Measurements from ENCODE around the gene INSR. TPM values are rescaled to one million over a fixed set of nuclear protein-coding genes. Genes with fewer than 3 reads are reported as not detected.

Gene INSR
- total and polyA plus RNA-seq, 4 experiments from 2014 or later, result 0.06 to 2.2 (median 0.69) TPM

GRCh38 chr19:7257148-7258040 lies 36.8 kb downstream of the INSR start:
- Mint-ChIP-seq H3K4me1 (no peaks in the 10 kb centered on the region), H3K9me3 (no peaks in the 10 kb centered on the region), H3K36me3 (no peaks in the 10 kb centered on the region), H3K27me3 (no peaks in the 10 kb centered on the region), H3K4me3 (no peak overlapping the region), H3K27ac (no peak overlapping the region)
- Histone ChIP-seq H3K4me3 (ENCODE audit: low read length in 2 of 2) (no peak overlapping the region), H3K4me1 (ENCODE audit: insufficient read depth, low read length) (no peaks in the 10 kb centered on the region), H3K36me3 (ENCODE audit: insufficient read depth, low read length) (no peaks in the 10 kb centered on the region), H3K9me3 (ENCODE audit: control insufficient read depth in 1 of 2, low read length in 2 of 2) (no peaks in the 10 kb centered on the region), H3K27me3 (ENCODE audit: insufficient read depth, low read length) (no peaks in the 10 kb centered on the region), H3K27ac (ENCODE audit: low read depth, low read length) (no peak overlapping the region)
- no peak for DNase-seq
- CTCF ChIA-PET (ENCODE audit: partially characterized antibody), result no interaction called here
- POLR2A ChIA-PET (ENCODE audit: partially characterized antibody), result no interaction called here
- intact Hi-C loops (cut with micrococcal nuclease), result no loop called here

- no peaks in the 10 kb centered on the region for H3K9me3 Mint-ChIP-seq
- intact Hi-C loops (cut with micrococcal nuclease), result no loop called here
- no peak for DNase-seq
Observed at GRCh38 chr19:7255631-7256030, 38.6 kb downstream of the INSR start.

GRCh38 chr19:7255119-7255518 lies 39.1 kb downstream of the INSR start:
- no peaks in the 10 kb centered on the region for H3K4me1 ChIP-seq (ENCODE audit: insufficient read depth, low read length)
- DNase-seq, result no peak
- no peak overlapping the region for H3K4me3 ChIP-seq (ENCODE audit: low read length in 2 of 2)
- intact Hi-C loops (cut with micrococcal nuclease), result no loop called here
- no peaks in the 10 kb centered on the region for H3K36me3 ChIP-seq (ENCODE audit: insufficient read depth, low read length)
- H3K27me3 ChIP-seq (ENCODE audit: insufficient read depth, low read length), result no peaks in the 10 kb centered on the region
- Mint-ChIP-seq H3K27me3 (peaks cover 1 to 2% of the 10 kb centered on the region in 2 donors), H3K9me3 (no peaks in the 10 kb centered on the region), H3K36me3 (no peaks in the 10 kb centered on the region), H3K27ac (no peak overlapping the region), H3K4me1 (no peaks in the 10 kb centered on the region), H3K4me3 (no peak overlapping the region)
- no peak overlapping the region for H3K27ac ChIP-seq (ENCODE audit: low read depth, low read length)
- CTCF ChIA-PET (ENCODE audit: partially characterized antibody), result no interaction called here
- no peaks in the 10 kb centered on the region for H3K9me3 ChIP-seq (ENCODE audit: control insufficient read depth in 1 of 2, low read length in 2 of 2)
- POLR2A ChIA-PET (ENCODE audit: partially characterized antibody), result no interaction called here

More at GRCh38 chr19:7255631-7256030, 38.6 kb downstream of the INSR start:
- no peaks in the 10 kb centered on the region for H3K36me3 Mint-ChIP-seq
- no peaks in the 10 kb centered on the region for H3K4me1 Mint-ChIP-seq
- no peak overlapping the region for H3K4me3 ChIP-seq (ENCODE audit: low read length in 2 of 2)
- ChIA-PET POLR2A (ENCODE audit: partially characterized antibody) (no interaction called here), CTCF (ENCODE audit: partially characterized antibody) (no interaction called here)
- H3K27me3 Mint-ChIP-seq, result peaks cover 0 to 2% of the 10 kb centered on the region in 2 donors
- H3K4me3 Mint-ChIP-seq, result no peak overlapping the region
- H3K27ac Mint-ChIP-seq, result peak overlapping the region in 1 of 7 donors; percentile 64
- no peaks in the 10 kb centered on the region for H3K36me3 ChIP-seq (ENCODE audit: insufficient read depth, low read length)
- no peak overlapping the region for H3K27ac ChIP-seq (ENCODE audit: low read depth, low read length)
- H3K27me3 ChIP-seq (ENCODE audit: insufficient read depth, low read length), result no peaks in the 10 kb centered on the region
- H3K4me1 ChIP-seq (ENCODE audit: insufficient read depth, low read length), result no peaks in the 10 kb centered on the region
- H3K9me3 ChIP-seq (ENCODE audit: control insufficient read depth in 1 of 2, low read length in 2 of 2), result no peaks in the 10 kb centered on the region

- H3K4me3 Mint-ChIP-seq, result peak overlapping the region in 1 of 8 donors; percentile 43
- DNase-seq, result no peak
- peaks cover 3 to 4% of the 10 kb centered on the region in 2 donors for H3K27me3 Mint-ChIP-seq
- CTCF ChIA-PET (ENCODE audit: partially characterized antibody), result no interaction called here
- H3K27ac Mint-ChIP-seq, result no peak overlapping the region
- no peaks in the 10 kb centered on the region for H3K9me3 ChIP-seq (ENCODE audit: control insufficient read depth in 1 of 2, low read length in 2 of 2)
- no peaks in the 10 kb centered on the region for H3K27me3 ChIP-seq (ENCODE audit: insufficient read depth, low read length)
- no peaks in the 10 kb centered on the region for H3K4me1 Mint-ChIP-seq
- H3K4me3 ChIP-seq (ENCODE audit: low read length in 2 of 2), result no peak overlapping the region
- no peak overlapping the region for H3K27ac ChIP-seq (ENCODE audit: low read depth, low read length)
- no peaks in the 10 kb centered on the region for H3K36me3 Mint-ChIP-seq
- no peaks in the 10 kb centered on the region for H3K36me3 ChIP-seq (ENCODE audit: insufficient read depth, low read length)
- POLR2A ChIA-PET (ENCODE audit: partially characterized antibody), result no interaction called here
- H3K4me1 ChIP-seq (ENCODE audit: insufficient read depth, low read length), result no peaks in the 10 kb centered on the region
- H3K9me3 Mint-ChIP-seq, result no peaks in the 10 kb centered on the region
- intact Hi-C loops (cut with micrococcal nuclease), result no loop called here
Observed at GRCh38 chr19:7254590-7254989, 39.6 kb downstream of the INSR start.

- no peak overlapping the region for H3K27ac ChIP-seq (ENCODE audit: low read depth, low read length)
- DNase-seq, result no peak
- CTCF ChIA-PET (ENCODE audit: partially characterized antibody), result no interaction called here
- no peaks in the 10 kb centered on the region for H3K36me3 ChIP-seq (ENCODE audit: insufficient read depth, low read length)
- no peaks in the 10 kb centered on the region for H3K9me3 ChIP-seq (ENCODE audit: control insufficient read depth in 1 of 2, low read length in 2 of 2)
- peaks cover 3 to 9% of the 10 kb centered on the region in 2 donors for H3K27me3 Mint-ChIP-seq
- no peaks in the 10 kb centered on the region for H3K27me3 ChIP-seq (ENCODE audit: insufficient read depth, low read length)
- H3K4me1 ChIP-seq (ENCODE audit: insufficient read depth, low read length), result no peaks in the 10 kb centered on the region
- H3K4me1 Mint-ChIP-seq, result no peaks in the 10 kb centered on the region
- POLR2A ChIA-PET (ENCODE audit: partially characterized antibody), result no interaction called here
- H3K36me3 Mint-ChIP-seq, result no peaks in the 10 kb centered on the region
- H3K27ac Mint-ChIP-seq, result no peak overlapping the region
- intact Hi-C loops (cut with micrococcal nuclease), result no loop called here
- H3K4me3 Mint-ChIP-seq, result peak overlapping the region in 1 of 8 donors; percentile 6
- no peak overlapping the region for H3K4me3 ChIP-seq (ENCODE audit: low read length in 2 of 2)
- peaks cover 0 to 2% (median 0%) of the 10 kb centered on the region in 8 donors for H3K9me3 Mint-ChIP-seq
Observed at GRCh38 chr19:7252364-7252763, 41.9 kb downstream of the INSR start.

GRCh38 chr19:7251494-7251893 lies 42.7 kb downstream of the INSR start:
- ChIA-PET CTCF (ENCODE audit: partially characterized antibody) (no interaction called here), POLR2A (ENCODE audit: partially characterized antibody) (no interaction called here)
- Mint-ChIP-seq H3K36me3 (no peaks in the 10 kb centered on the region), H3K4me3 (no peak overlapping the region), H3K27ac (no peak overlapping the region), H3K27me3 (peaks cover 6 to 11% of the 10 kb centered on the region in 2 donors), H3K4me1 (no peaks in the 10 kb centered on the region), H3K9me3 (peaks cover 0 to 5% (median under 1%) of the 10 kb centered on the region in 8 donors)
- H3K27me3 ChIP-seq (ENCODE audit: insufficient read depth, low read length), result no peaks in the 10 kb centered on the region
- no peaks in the 10 kb centered on the region for H3K9me3 ChIP-seq (ENCODE audit: control insufficient read depth in 1 of 2, low read length in 2 of 2)
- H3K36me3 ChIP-seq (ENCODE audit: insufficient read depth, low read length), result no peaks in the 10 kb centered on the region
- DNase-seq, result no peak
- no peaks in the 10 kb centered on the region for H3K4me1 ChIP-seq (ENCODE audit: insufficient read depth, low read length)
- intact Hi-C loops (cut with micrococcal nuclease), result no loop called here
- H3K4me3 ChIP-seq (ENCODE audit: low read length in 2 of 2), result no peak overlapping the region
- H3K27ac ChIP-seq (ENCODE audit: low read depth, low read length), result no peak overlapping the region

- H3K27me3 Mint-ChIP-seq, result peaks cover 6 to 11% of the 10 kb centered on the region in 2 donors
- H3K4me3 Mint-ChIP-seq, result no peak overlapping the region
- Histone ChIP-seq H3K4me1 (ENCODE audit: insufficient read depth, low read length) (no peaks in the 10 kb centered on the region), H3K4me3 (ENCODE audit: low read length in 2 of 2) (no peak overlapping the region), H3K9me3 (ENCODE audit: control insufficient read depth in 1 of 2, low read length in 2 of 2) (no peaks in the 10 kb centered on the region), H3K27me3 (ENCODE audit: insufficient read depth, low read length) (no peaks in the 10 kb centered on the region), H3K27ac (ENCODE audit: low read depth, low read length) (no peak overlapping the region), H3K36me3 (ENCODE audit: insufficient read depth, low read length) (no peaks in the 10 kb centered on the region)
- no peak for DNase-seq
- no peaks in the 10 kb centered on the region for H3K36me3 Mint-ChIP-seq
- H3K9me3 Mint-ChIP-seq, result peaks cover 0 to 8% (median 4%) of the 10 kb centered on the region in 8 donors
- peak overlapping the region in 1 of 7 donors; percentile 69 for H3K27ac Mint-ChIP-seq
- intact Hi-C loops (cut with micrococcal nuclease), result no loop called here
- CTCF ChIA-PET (ENCODE audit: partially characterized antibody), result no interaction called here
- H3K4me1 Mint-ChIP-seq, result no peaks in the 10 kb centered on the region
- POLR2A ChIA-PET (ENCODE audit: partially characterized antibody), result no interaction called here
Observed at GRCh38 chr19:7250951-7251350, 43.3 kb downstream of the INSR start.

All from CD4-positive, alpha-beta memory T cell (primary cell).